HepG2 (cell line): ENCODE results near the gene JMJD1C.

ENCODE experiments used
- BCL6 ChIP-seq: IDR thresholded peaks from 2 replicates; pipeline ENCODE4 v1.6.1; 2016; ENCODE audit warnings: missing genetic modification reagents, missing compliant biosample characterization
- CEBPB ChIP-seq: IDR thresholded peaks from 2 replicates; pipeline ENCODE4 v1.6.1; 2011; ENCODE audit warnings: low read depth, low read length, improper control_type of control experiment, borderline replicate concordance
- JUN ChIP-seq: sonication (generic); formaldehyde crosslinking; IDR thresholded peaks from 2 replicates; pipeline ENCODE4 v1.4.0; 2020; ENCODE audit warnings: mild to moderate bottlenecking, missing genetic modification reagents
- NFIC ChIP-seq: IDR thresholded peaks from 2 replicates; pipeline ENCODE4 v1.6.1; 2012; ENCODE audit warnings: mild to moderate bottlenecking, low read length, inconsistent platforms
- POLR2A ChIP-seq, 2 experiments: IDR thresholded peaks; 2 replicates each; pipeline ENCODE4 v1.6.1; 2011; ENCODE audit warnings: low read depth in 2 of 2, low read length in 2 of 2, mild to moderate bottlenecking in 1 of 2, moderate library complexity in 1 of 2; ENCODE audit not compliant: insufficient read depth in 1 of 2
- SMARCC2 ChIP-seq: fragments of 450-650 bp; IDR thresholded peaks from 2 replicates; pipeline ENCODE4 v1.6.1; 2017; ENCODE audit warnings: antibody characterized with exemption, mild to moderate bottlenecking
- ZNF484 ChIP-seq: sonication (generic); formaldehyde crosslinking; IDR thresholded peaks from 2 replicates; pipeline ENCODE4 v1.5.1; 2020; ENCODE audit warnings: mild to moderate bottlenecking, low read depth, missing genetic modification reagents, borderline replicate concordance
- TF ChIP-seq, protein P1 (sequence below): sonication (generic); formaldehyde crosslinking; IDR thresholded peaks from 2 replicates; pipeline ENCODE4 v1.5.0; 2020; ENCODE audit warnings: mild to moderate bottlenecking, missing genetic modification reagents, moderate library complexity

DNA sequence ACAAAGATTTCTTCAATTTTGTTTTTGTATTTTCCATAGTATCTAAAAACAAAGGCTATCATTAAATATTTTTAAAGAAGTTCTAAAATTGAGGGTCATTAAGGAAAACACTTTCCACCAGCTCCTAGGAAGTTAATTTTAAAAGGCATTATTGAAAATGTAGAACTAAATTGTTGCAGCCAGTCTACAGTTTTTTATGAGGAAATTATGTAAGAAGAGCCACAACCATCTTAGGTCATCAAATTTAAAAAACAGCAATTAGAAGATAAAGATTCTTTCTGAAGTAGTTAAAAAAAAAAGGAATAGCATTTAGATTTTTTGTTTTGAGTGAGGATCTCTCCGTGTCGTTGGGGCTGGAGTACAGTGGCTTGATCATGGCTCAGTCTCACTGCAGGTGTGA is 171.0 kb downstream of the JMJD1C start:
- TF ChIP-seq SMARCC2, result no peak
- TF ChIP-seq, protein P1, sequence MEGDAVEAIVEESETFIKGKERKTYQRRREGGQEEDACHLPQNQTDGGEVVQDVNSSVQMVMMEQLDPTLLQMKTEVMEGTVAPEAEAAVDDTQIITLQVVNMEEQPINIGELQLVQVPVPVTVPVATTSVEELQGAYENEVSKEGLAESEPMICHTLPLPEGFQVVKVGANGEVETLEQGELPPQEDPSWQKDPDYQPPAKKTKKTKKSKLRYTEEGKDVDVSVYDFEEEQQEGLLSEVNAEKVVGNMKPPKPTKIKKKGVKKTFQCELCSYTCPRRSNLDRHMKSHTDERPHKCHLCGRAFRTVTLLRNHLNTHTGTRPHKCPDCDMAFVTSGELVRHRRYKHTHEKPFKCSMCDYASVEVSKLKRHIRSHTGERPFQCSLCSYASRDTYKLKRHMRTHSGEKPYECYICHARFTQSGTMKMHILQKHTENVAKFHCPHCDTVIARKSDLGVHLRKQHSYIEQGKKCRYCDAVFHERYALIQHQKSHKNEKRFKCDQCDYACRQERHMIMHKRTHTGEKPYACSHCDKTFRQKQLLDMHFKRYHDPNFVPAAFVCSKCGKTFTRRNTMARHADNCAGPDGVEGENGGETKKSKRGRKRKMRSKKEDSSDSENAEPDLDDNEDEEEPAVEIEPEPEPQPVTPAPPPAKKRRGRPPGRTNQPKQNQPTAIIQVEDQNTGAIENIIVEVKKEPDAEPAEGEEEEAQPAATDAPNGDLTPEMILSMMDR (CRISPR knock-in tag), result no peak
- no peak for TF ChIP-seq NFIC
- TF ChIP-seq ZNF484, result no peak
- no peak for TF ChIP-seq JUN
- no peak for TF ChIP-seq CEBPB
- TF ChIP-seq BCL6 (CRISPR knock-in tag), result no peak
- no peak for TF ChIP-seq POLR2A (IDR thresholded peaks at IDR 0.05; ENCODE audit: insufficient read depth in 1 of 2, low read depth in 2 of 2, low read length in 2 of 2)
